KOPT-K1 (cell line): ENCODE data around the gene SH2D5.
"Not testable (repeated sequence)": the region's sequence is repeated elsewhere in the genome, so short reads cannot be mapped to it uniquely, and the experiment has no call there.

Source experiments
- H3K27ac ChIP-seq: fragments of 200-600 bp; sonication (generic); 2 replicates; pipeline ENCODE4 v1.5.1; 2016; ENCODE audit warnings: antibody characterized with exemption, mild to moderate bottlenecking, low read depth, low read length; ENCODE audit not compliant: poor library complexity, severe bottlenecking
- H3K36me3 ChIP-seq: fragments of 200-600 bp; sonication (generic); 2 replicates; pipeline ENCODE4 v1.5.1; 2017; ENCODE audit warnings: antibody characterized with exemption, mild to moderate bottlenecking, low read length, moderate library complexity; ENCODE audit not compliant: insufficient read depth
- H3K9me3 ChIP-seq: fragments of 200-600 bp; sonication (generic); 2 replicates; pipeline ENCODE4 v1.5.1; 2017; ENCODE audit warnings: antibody characterized with exemption, low read length, mild to moderate bottlenecking; ENCODE audit not compliant: insufficient read depth, poor library complexity, severe bottlenecking

Gene SH2D5

GRCh38 chr1:20678599-20678998, 53.9 kb downstream of the SH2D5 start:
- no peak overlapping the region for H3K27ac ChIP-seq
- peaks cover 3% of the 10 kb centered on the region for H3K9me3 ChIP-seq
- H3K36me3 ChIP-seq = no peaks in the 10 kb centered on the region

GRCh38 chr1:20673626-20674025, 58.9 kb downstream of the SH2D5 start:
- not testable (repeated sequence) for H3K27ac ChIP-seq, H3K36me3 ChIP-seq, H3K9me3 ChIP-seq

- Histone ChIP-seq H3K36me3 (no peaks in the 10 kb centered on the region), H3K9me3 (no peaks in the 10 kb centered on the region), H3K27ac (no peak overlapping the region)
These were observed 60.3 kb downstream of the SH2D5 start for GRCh38 chr1:20672265-20672632.

- H3K9me3 ChIP-seq = no peaks in the 10 kb centered on the region
These were observed 61.6 kb downstream of the SH2D5 start for GRCh38 chr1:20670936-20671335.

More at GRCh38 chr1:20670936-20671335, 61.6 kb downstream of the SH2D5 start:
- no peak overlapping the region for H3K27ac ChIP-seq
- no peaks in the 10 kb centered on the region for H3K36me3 ChIP-seq
